Naive thymus-derived CD4-positive, alpha-beta T cell (primary cell): ENCODE data around the gene RELL2. TPM values are rescaled to one million over a fixed set of nuclear protein-coding genes. Genes with fewer than 3 reads are reported as not detected.

Source experiments
- ATAC-seq: fragments of 150-1000 bp; cut with Tn5 transposase; 2 replicates; pipeline ENCODE4 v1.10.0; 2021; ENCODE audit warnings: mild to moderate bottlenecking, moderate library complexity
- CTCF ChIA-PET: fragments of 350-600 bp; sonication (Branson Sonifier 250); formaldehyde crosslinking; loops from one replicate; lab custom pipeline; 2021; ENCODE audit warnings: antibody characterized with exemption; lab: Charles Lee
- POLR2A ChIA-PET: fragments of 350-600 bp; sonication (Branson Sonifier 250); formaldehyde crosslinking; loops from one replicate; lab custom pipeline; 2021; ENCODE audit warnings: antibody characterized with exemption, inconsistent platforms; lab: Charles Lee
- DNase-seq, 9 donors: peaks; one replicate each; pipeline versions ENCODE4 v3.0.0 to v3.0.0-alpha.2; 2020 to 2022; ENCODE audit warnings: mixed read lengths in 1 of 9
- H3K27ac ChIP-seq: one replicate; pipeline ENCODE4 v1.7.0; 2013; ENCODE audit warnings: mild to moderate bottlenecking, low read depth, low read length, moderate library complexity
- H3K27me3 ChIP-seq, 2 donors: one replicate each; pipeline ENCODE4 v1.7.0; 2013; ENCODE audit warnings: low read length in 2 of 2, mild to moderate bottlenecking in 2 of 2, moderate library complexity in 2 of 2; ENCODE audit not compliant: control insufficient read depth in 2 of 2, insufficient read depth in 2 of 2
- H3K36me3 ChIP-seq, 3 experiments: 1 replicate in 2 of 3; 2 replicates in 1 of 3; pipeline ENCODE4 v1.7.0; 2013; ENCODE audit warnings: low read length in 3 of 3, mild to moderate bottlenecking in 3 of 3, moderate library complexity in 1 of 3; ENCODE audit not compliant: insufficient read depth in 3 of 3, control insufficient read depth in 2 of 3
- H3K4me1 ChIP-seq, 2 donors: one replicate each; pipeline ENCODE4 v1.7.0; 2013; ENCODE audit warnings: low read length in 2 of 2, mild to moderate bottlenecking in 2 of 2, moderate library complexity in 1 of 2; ENCODE audit not compliant: control insufficient read depth in 2 of 2, insufficient read depth in 2 of 2
- H3K4me3 ChIP-seq: 2 replicates; pipeline ENCODE4 v1.7.0; 2013; ENCODE audit warnings: mild to moderate bottlenecking, low read length
- H3K9me3 ChIP-seq, 3 experiments: 1 replicate in 2 of 3; 2 replicates in 1 of 3; pipeline ENCODE4 v1.7.0; 2013; ENCODE audit warnings: low read length in 3 of 3; ENCODE audit not compliant: control insufficient read depth in 2 of 3
- H3K27ac Mint-ChIP-seq, 9 donors: one replicate each; pipeline ENCODE4 v1.8.0; 2020 to 2022; ENCODE audit warnings: mixed read lengths in 9 of 9, mild to moderate bottlenecking in 8 of 9, moderate library complexity in 5 of 9, inconsistent platforms in 2 of 9
- H3K27me3 Mint-ChIP-seq, 5 donors: one replicate each; pipeline ENCODE4 v1.8.0; 2021 to 2022; ENCODE audit warnings: mixed read lengths in 5 of 5, mild to moderate bottlenecking in 1 of 5
- H3K36me3 Mint-ChIP-seq, 5 donors: one replicate each; pipeline ENCODE4 v1.8.0; 2020 to 2022; ENCODE audit warnings: mixed read lengths in 5 of 5, mild to moderate bottlenecking in 3 of 5, inconsistent platforms in 1 of 5
- H3K4me1 Mint-ChIP-seq, 7 donors: one replicate each; pipeline ENCODE4 v1.8.0; 2020 to 2022; ENCODE audit warnings: mixed read lengths in 7 of 7, mild to moderate bottlenecking in 3 of 7, inconsistent platforms in 1 of 7
- H3K4me3 Mint-ChIP-seq, 10 donors: one replicate each; pipeline ENCODE4 v1.8.0; 2020 to 2022; ENCODE audit warnings: mild to moderate bottlenecking in 10 of 10, mixed read lengths in 10 of 10, moderate library complexity in 6 of 10, inconsistent platforms in 2 of 10
- H3K9me3 Mint-ChIP-seq, 11 donors: one replicate each; pipeline ENCODE4 v1.8.0; 2020 to 2022; ENCODE audit warnings: mixed read lengths in 11 of 11, mild to moderate bottlenecking in 4 of 11, inconsistent platforms in 1 of 11, moderate library complexity in 1 of 11
- intact Hi-C, 2 donors: fragments of 100-400 bp; cut with micrococcal nuclease; formaldehyde crosslinking; loops; one replicate each; pipeline ENCODE4 v1.15.1; 2023
- polyA plus RNA-seq, 2 donors: library from polyadenylated mRNA; unstranded; fragments of 300-500 nt; fragmentation: Illumina TruSeq; gene quantifications; one replicate each; pipeline ENCODE4 v1.2.3, GENCODE V29; 2021
- total RNA-seq, 6 experiments: library from RNA in 5 of 6; stranded (reverse) in 5 of 6; gene quantifications; 1 replicate in 5 of 6; 2 replicates in 1 of 6; pipeline ENCODE4 v1.2.3 and lab custom pipeline; 2021 to 2026

RELL2 gene
- total and polyA plus RNA-seq, 7 experiments from 2014 or later = 1.8 to 21.7 (median 16.6) TPM

DNA sequence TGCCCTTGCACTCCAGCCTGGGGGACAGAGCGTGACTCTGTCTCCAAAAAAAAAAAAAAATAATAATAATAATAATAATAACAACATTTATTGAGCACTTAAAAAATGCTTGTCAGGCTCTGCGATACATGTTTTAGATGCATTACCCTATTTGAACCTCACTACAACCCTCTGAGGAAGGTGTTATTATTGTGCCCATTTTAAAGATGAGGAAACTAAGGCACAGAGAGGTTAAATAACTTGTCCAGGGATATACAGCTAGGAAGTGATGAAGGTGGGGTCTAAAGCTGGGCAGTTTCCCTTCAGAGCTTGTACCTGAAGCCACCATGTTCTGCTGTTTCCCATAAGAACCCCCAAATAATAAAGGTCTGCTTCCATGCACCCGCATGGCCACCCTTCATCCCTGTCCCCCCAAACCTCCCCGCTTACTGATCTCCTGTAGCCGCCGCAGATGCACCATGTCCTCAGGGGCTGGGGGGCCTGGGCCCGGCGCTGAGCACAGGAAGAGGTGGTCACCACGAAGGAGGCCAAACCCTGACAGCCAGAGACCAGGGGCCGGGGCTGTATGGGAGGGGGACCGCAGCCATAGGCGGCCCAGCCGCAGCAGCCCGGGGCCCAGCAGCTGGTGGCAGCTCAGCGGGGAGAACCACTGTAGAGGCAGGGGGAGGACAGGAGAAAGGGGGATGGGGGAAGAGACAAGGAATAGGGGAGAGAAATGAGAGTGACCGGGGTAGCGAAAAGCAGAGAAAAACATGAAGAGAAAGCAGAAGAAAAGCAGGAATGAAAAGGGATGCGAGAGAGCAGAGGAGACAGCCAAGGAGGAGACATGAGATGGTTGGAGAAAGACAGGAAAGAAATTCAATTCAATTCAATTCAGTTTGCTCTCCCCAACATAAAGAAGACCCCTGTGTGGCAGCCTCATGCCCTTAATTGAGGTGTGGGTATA is 29.5 kb downstream of the RELL2 start:
- H3K9me3 ChIP-seq = no peaks in the 10 kb centered on the region
- no peak for DNase-seq
- ChIA-PET POLR2A (interaction anchor here (2.2 kb wide), 1 partner anchor 29 kb away, joined by 5 read pairs; the partner anchor contains the start of genes HDAC3 and RELL2), CTCF (interaction anchor here (0.7 to 4.4 kb wide), 7 partner anchors 10 to 294 kb away, joined by 3 to 54 read pairs (median 4); partner anchors contain the start of genes DELE1 and PCDH1)
- Mint-ChIP-seq H3K27me3 (no peaks in the 10 kb centered on the region), H3K27ac (no peak overlapping the region), H3K4me1 (peaks cover 0 to 6% (median 3%) of the 10 kb centered on the region in 7 donors), H3K36me3 (no peaks in the 10 kb centered on the region), H3K9me3 (no peaks in the 10 kb centered on the region), H3K4me3 (no peak overlapping the region)
- no peak for ATAC-seq
- H3K36me3 ChIP-seq = no peaks in the 10 kb centered on the region
- intact Hi-C loops = loop anchor here (1.0 to 5.0 kb wide), 10 partner anchors 15 to 1033 kb away; partner anchors contain the start of gene RNF14 (in 1 of the 2)
- no peaks in the 10 kb centered on the region for H3K4me1 ChIP-seq
- H3K27me3 ChIP-seq = no peaks in the 10 kb centered on the region
- H3K4me3 ChIP-seq = no peak overlapping the region
- no peak overlapping the region for H3K27ac ChIP-seq

DNA sequence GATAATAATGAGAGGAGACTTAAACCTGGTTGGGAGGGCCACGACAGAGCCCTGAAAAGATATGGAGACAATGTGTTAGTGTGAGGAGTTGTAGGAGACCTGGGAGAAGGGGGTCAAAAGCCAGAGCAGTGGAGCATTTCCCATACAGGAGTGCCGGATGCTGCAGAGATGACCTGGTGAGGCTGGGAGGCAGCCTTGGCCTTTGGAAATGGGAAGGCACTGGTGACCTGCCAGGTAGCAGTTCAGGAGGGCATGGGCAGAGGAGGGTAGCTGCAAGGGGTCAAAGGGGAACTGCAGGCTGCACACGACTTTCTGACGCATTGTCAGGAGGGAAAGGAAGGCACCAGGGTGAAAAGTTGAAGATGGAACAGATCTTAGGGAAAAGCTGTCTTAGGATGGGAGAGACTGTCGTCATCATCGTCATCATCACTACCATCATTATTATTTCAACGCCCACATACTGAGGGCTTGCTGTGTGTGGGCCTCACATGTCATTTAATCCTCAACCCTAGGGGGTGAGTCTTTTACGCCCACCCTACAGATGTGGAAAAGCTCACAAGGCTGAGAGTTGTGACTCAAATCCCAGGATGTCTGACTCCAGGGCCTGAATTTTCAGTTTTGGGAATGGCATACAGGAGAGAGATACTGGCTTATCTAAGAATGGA is 31.9 kb downstream of the RELL2 start:
- H3K27ac ChIP-seq = no peak overlapping the region
- POLR2A ChIA-PET = interaction anchor here (0.9 to 1.4 kb wide), 2 partner anchors 11 to 15 kb away, joined by 3 to 6 read pairs; no protein-coding TSS in a partner anchor
- Mint-ChIP-seq H3K27me3 (no peaks in the 10 kb centered on the region), H3K4me1 (peaks cover 0 to 6% (median 3%) of the 10 kb centered on the region in 7 donors), H3K27ac (peak overlapping the region in 1 of 9 donors; percentile 6), H3K9me3 (no peaks in the 10 kb centered on the region), H3K36me3 (no peaks in the 10 kb centered on the region), H3K4me3 (no peak overlapping the region)
- H3K4me1 ChIP-seq = no peaks in the 10 kb centered on the region
- no peaks in the 10 kb centered on the region for H3K9me3 ChIP-seq
- CTCF ChIA-PET = interaction anchor here (0.7 to 3.3 kb wide), 9 partner anchors 9 to 292 kb away, joined by 3 to 15 read pairs (median 7); partner anchors contain the start of gene PCDH1
- no peak for ATAC-seq
- H3K27me3 ChIP-seq = no peaks in the 10 kb centered on the region
- H3K36me3 ChIP-seq = no peaks in the 10 kb centered on the region
- no peak for DNase-seq
- intact Hi-C loops = loop anchor here in 1 of 2 donors (5.0 kb wide), 1 partner anchor 144 kb away; no protein-coding TSS in a partner anchor
- H3K4me3 ChIP-seq = no peak overlapping the region

DNA sequence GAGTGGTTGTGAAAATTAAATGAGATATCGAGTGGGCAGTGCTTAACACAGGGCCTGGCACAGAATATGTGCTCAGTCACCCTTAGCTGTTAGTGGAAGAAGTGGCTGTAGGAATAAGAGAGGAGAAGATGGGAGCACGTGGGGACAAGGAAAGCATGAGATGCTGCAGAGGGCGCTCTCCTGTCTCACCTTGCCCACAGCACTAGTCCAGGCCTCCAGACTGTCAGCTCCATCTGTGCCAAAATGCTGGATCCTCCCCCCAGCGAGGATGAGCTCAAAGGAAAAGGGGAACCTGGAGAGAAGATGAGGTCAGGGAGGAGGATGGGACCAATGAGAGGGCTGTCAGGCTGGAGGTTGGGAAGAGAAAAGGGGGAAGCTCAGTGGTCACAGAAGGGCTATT is 32.7 kb downstream of the RELL2 start:
- CTCF ChIA-PET = interaction anchor here (0.7 to 3.3 kb wide), 10 partner anchors 10 to 291 kb away, joined by 3 to 15 read pairs (median 6); partner anchors contain the start of genes ARAP3 and PCDH1
- no peak for DNase-seq
- intact Hi-C loops = loop anchor here in 1 of 2 donors (5.0 kb wide), 1 partner anchor 143 kb away; no protein-coding TSS in a partner anchor
- H3K4me3 Mint-ChIP-seq = no peak overlapping the region
- H3K36me3 Mint-ChIP-seq = no peaks in the 10 kb centered on the region
- Histone ChIP-seq H3K9me3 (no peaks in the 10 kb centered on the region), H3K27me3 (no peaks in the 10 kb centered on the region), H3K4me1 (no peaks in the 10 kb centered on the region), H3K4me3 (no peak overlapping the region), H3K36me3 (no peaks in the 10 kb centered on the region), H3K27ac (no peak overlapping the region)
- H3K9me3 Mint-ChIP-seq = no peaks in the 10 kb centered on the region
- H3K4me1 Mint-ChIP-seq = peaks cover 0 to 6% (median 3%) of the 10 kb centered on the region in 7 donors
- no peaks in the 10 kb centered on the region for H3K27me3 Mint-ChIP-seq
- peak overlapping the region in 1 of 9 donors; percentile 68 for H3K27ac Mint-ChIP-seq
- POLR2A ChIA-PET = interaction anchor here (0.8 to 1.4 kb wide), 3 partner anchors 12 to 29 kb away, joined by 3 to 6 read pairs (median 4); no protein-coding TSS in a partner anchor
- ATAC-seq = no peak

DNA sequence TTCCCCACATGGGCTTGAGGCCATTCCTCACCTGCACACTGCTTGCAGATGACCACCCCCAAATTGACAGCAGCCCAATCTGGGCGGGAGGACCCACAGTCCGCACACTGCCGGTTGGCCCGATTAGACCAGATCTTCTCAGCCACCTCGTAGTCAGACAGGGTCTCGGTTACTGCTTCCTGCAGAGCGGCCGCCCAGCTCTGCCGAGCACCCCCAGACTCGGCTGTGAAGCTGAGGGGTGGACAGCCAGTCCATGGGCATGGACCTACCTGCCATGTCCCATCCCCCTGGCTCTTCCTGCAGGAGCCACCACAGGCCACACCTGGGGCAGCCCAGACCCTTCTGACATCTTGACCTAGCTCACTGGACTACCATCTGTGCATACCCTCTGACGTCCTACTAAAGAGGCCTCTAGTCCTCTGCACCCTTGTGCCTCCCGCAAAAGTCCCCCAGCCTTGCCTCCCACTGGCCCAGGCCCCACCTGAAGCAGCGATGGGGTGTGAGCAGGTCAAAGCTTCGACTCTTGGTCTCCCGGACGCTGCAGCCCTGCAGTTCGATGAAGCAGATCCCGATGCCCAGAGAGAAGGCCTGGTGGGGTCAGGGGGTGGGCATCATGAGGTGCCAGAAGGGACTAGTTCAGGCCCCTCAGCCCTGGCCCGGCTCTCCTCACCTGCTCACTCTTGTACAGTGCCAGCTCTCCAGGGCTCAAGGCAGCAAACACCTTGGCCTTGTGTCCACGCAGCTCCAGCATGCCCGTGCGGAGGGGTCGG is 35.5 kb downstream of the RELL2 start:
- no peaks in the 10 kb centered on the region for H3K36me3 ChIP-seq
- POLR2A ChIA-PET = interaction anchor here (1.5 to 1.6 kb wide), 2 partner anchors 11 to 288 kb away, joined by 4 to 5 read pairs; no protein-coding TSS in a partner anchor
- ATAC-seq (peak; percentile 16), DNase-seq (no peak)
- intact Hi-C loops = no loop called here
- H3K36me3 Mint-ChIP-seq = no peaks in the 10 kb centered on the region
- H3K27ac Mint-ChIP-seq = no peak overlapping the region
- peaks cover 0 to 4% (median 0%) of the 10 kb centered on the region in 7 donors for H3K4me1 Mint-ChIP-seq
- CTCF ChIA-PET = interaction anchor here (0.5 to 3.3 kb wide), 4 partner anchors 8 to 1389 kb away, joined by 3 to 15 read pairs (median 4); no protein-coding TSS in a partner anchor
- H3K27me3 Mint-ChIP-seq = no peaks in the 10 kb centered on the region
- no peaks in the 10 kb centered on the region for H3K4me1 ChIP-seq
- no peak overlapping the region for H3K4me3 ChIP-seq
- H3K4me3 Mint-ChIP-seq = no peak overlapping the region
- no peaks in the 10 kb centered on the region for H3K9me3 ChIP-seq
- H3K9me3 Mint-ChIP-seq = no peaks in the 10 kb centered on the region
- H3K27me3 ChIP-seq = no peaks in the 10 kb centered on the region
- no peak overlapping the region for H3K27ac ChIP-seq

DNA sequence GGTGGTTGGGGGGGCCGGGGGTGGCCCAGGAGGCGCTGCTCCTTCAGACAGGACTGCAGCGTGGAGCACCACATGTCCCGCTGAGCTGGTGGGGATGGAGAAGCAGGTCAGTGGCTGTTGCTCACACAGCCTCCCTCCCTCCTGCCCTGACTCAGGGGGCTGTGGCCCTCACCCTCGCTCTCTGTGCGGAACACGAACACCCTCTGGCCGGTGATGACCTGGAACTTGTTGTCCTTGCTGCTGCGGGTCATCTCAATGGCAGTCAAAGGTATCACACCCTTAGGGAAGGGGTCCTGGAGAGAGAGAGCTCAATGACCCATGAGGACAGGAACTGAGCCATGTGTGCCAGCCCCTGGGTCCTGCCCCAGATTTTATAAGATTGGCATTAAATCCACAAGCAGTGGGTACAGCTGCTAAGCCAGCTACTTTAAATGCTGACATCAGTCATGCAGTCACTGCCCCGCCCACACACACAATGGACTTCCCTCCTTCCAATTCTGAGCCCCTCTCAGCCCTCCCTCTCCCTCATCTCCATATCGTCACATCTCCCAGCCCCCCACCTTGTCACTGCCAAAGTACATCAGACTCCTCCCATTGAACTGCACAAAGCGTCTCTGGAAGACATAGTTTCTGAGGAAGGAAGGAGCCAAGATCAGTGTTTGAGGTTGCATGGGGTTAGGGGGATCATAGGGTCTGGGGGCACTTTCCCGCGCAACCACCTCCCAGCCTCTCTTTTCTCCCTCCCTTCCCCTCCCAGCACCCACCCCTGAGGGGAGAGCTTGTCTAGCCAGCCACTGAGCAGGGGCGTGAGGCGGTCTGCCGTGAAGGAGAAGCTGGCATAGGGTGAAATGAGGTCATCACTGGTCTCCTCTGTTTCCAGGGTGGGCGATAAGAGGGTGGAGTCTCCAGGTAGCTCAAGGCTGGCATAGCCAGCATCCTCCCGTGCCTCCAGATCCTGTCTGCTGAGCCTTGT is 36.3 kb downstream of the RELL2 start:
- Mint-ChIP-seq H3K4me1 (peaks cover 0 to 4% (median 0%) of the 10 kb centered on the region in 7 donors), H3K9me3 (peaks cover 0 to under 1% (median 0%) of the 10 kb centered on the region in 11 donors), H3K27me3 (no peaks in the 10 kb centered on the region), H3K27ac (no peak overlapping the region), H3K4me3 (no peak overlapping the region), H3K36me3 (peaks cover 0 to under 1% (median 0%) of the 10 kb centered on the region in 5 donors)
- Histone ChIP-seq H3K27me3 (no peaks in the 10 kb centered on the region), H3K4me3 (no peak overlapping the region), H3K9me3 (no peaks in the 10 kb centered on the region), H3K4me1 (no peaks in the 10 kb centered on the region), H3K27ac (no peak overlapping the region), H3K36me3 (no peaks in the 10 kb centered on the region)
- POLR2A ChIA-PET = no interaction called here
- intact Hi-C loops = no loop called here
- ATAC-seq (no peak), DNase-seq (no peak)
- CTCF ChIA-PET = interaction anchor here (0.6 to 1.4 kb wide), 3 partner anchors 9 to 142 kb away, joined by 3 to 4 read pairs (median 4); no protein-coding TSS in a partner anchor
